ENCODE measurements around the gene STAP2.
A peak's percentile ranks its signal among the peaks of the same experiment; 100 is the strongest.
"Not testable (repeated sequence)": the region's sequence is repeated elsewhere in the genome, so short reads cannot be mapped to it uniquely, and the experiment has no call there.

STAP2 gene

DNA sequence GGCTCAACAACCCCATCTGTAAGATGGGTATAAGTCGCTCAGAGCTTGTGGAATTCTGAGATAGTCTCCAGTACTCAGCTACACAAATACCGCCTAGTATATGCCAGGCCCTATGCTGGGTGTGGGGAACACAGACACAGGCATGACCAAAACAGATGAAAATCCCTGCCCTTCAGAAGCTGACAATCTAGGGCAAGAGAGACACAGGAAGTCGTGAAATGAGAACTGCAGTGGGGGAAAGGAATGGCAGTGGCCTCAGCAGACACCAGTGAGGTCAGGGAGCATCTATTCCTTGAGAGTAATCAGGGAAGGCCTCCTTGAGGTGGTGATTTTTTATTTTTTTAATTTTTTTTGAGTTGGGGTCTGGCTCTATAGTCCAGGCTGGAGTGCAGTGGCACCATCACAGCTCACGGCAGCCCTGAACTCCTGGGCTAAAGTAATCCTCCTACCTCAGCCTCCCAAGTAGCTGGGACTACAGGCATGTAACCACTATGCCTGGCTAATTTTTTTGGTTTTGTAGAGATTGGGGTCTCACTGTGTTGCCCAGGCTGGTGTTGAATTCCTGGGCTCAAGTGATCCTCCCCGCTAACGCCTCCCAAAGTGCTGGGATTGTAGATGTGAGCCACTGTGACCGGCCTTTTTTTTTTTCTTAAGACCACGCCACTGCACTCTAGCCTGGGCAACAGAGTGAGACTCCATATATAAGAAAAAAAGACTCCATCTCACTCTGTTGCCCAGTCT, 39.6 kb downstream of the STAP2 start:
- no peak for DNase-seq (ENCODE audit: low read depth)

DNA sequence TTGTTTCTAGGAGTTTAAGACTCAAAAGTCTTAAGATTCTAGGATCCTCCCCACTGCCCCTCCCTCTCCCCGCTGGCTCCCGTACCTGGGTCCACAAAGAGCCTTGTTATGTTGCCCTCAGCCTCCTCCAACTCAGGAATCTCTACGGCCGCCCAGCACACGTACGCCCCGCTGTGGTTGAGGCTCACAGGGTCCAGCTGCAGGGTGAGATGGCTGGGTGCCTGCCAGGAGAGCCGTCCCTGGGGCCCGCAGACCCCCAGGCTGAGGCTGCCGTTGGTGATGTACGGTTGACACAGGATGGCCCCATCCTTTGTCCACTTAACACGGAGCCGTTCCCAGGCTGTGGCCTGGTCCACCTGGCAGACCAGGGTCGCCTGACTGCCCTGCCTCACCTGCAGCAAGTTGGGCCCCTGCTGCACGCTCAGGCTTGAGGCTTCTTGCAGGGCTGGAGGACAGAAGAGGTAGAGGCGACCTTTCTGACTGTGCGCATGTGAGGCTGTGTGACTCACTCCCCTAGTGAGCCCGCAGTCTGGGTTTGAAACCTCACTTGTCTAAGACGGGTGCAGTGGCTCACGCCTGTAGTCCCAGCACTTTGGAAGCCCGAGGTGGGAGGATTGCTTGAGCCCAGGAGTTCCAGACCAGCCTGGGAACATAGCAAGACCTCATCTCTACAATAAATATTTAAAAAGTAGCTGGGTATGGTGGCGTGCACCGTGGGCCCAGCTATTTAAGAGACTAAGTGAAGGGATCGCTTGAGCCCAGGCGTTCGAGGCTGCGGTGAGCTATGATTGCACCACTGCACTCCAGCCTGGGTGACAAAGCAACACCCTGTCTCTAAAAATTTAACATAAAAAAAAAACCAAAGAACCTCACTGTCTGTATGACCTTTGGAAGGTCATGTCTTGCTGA, 40.5 kb downstream of the STAP2 start:
- peak; percentile 37 for DNase-seq (ENCODE audit: low read depth)

DNA sequence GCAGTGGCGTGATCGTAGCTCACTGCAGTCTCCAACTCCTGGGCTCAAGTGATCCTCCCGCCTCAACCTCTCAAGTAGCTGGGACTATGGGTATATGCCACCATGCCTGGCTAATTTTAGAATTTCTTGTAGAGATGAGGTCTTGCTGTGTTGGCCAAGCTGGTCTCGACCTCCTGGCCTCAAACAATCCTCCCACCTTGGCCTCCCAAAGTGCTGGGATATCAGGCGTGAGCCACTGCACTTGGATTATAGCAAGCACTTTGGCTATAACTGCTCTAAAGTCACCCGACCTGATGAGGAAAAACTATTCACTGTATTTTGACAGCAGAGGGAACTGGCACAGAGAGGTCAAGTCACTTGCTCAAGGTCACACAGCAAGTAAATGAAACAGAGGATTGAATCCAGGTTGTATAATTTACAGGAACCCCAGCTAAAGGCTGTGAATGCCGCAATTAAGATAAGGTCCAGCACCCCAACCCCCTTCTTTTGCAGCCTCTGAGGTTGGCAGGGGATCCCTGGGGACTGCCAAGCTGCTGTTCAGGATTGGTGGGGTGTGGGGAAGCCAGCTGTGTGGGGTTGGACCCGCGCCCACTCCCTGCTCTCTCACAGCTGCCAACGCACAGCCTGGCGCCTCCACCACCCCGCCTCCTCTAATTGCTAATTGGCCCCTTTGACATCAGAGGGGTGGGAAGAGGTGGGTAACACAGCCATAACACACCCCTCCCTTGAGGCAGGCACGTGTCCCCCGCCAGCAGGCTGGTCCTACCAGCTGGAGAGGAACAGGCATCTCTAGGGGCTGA, 42.5 kb downstream of the STAP2 start:
- DNase-seq (ENCODE audit: low read depth), result no peak

DNA sequence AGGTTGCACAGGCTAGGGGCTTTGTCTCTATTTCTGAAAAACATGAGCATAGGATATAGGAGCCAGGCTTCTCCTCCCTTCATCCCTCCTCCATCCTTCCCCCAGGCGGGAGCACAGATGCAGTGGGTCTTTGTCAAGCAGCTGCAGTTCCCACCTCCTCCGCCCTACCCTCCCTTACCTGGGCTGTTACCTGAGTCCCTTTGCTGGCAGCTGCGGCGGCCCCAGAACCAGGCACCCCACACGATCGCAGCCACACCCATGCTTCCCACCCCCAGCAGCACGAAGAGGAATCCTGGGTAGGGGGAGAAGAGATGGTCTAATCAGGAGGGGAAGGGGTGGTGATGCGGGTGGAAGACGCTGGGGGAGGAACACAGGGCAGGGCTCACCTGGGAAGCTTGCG, 44.2 kb downstream of the STAP2 start:
- DNase-seq (ENCODE audit: low read depth), result no peak

DNA sequence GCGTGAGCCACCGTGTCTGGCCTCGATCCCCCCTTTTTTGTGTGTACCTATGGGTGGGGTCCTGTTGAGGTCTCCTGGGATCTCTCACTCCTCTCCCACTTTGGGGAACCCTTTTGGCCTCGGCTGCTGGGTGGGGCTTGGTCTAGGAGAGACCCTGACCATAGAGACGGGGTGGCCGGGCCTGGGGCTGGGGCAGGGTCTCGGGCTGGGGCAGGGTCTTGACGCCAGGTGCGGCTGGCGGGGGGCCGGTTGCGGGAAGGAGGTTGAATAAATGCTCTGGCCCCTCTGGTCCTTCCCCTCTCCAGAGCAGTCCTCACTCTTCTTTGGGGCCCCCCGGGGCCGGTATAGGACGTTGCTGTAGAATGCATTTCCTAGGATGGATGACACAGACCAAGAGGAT, 46.1 kb downstream of the STAP2 start:
- no peak for DNase-seq (ENCODE audit: low read depth)

DNA sequence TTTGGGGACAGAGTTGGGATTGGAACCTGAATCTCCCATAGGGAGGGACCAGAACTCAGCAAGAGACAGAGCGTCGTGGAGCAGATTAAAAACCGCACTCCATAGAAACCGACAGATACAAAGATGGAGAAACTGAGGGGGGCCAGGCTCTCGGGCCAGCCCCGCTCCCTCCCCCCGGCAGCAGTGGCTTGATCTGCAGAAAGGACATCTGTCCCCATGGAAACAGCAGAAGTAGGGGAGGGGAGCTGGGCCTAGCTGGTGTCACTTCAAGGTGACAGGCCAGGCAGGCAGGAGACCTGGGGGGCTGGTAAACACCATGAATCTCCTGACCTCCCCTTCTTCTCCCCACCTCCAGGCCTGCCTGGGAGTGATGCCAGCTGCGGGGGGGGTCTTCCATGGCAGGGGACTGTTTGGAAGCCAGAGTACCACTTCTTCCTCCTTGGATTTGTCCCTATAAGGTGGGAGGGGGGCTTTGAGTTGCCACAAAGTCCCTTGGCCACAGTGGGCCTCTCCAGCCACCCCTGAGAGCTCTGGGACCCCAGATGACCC, 47.4 kb downstream of the STAP2 start:
- DNase-seq (ENCODE audit: low read depth), result no peak

DNA sequence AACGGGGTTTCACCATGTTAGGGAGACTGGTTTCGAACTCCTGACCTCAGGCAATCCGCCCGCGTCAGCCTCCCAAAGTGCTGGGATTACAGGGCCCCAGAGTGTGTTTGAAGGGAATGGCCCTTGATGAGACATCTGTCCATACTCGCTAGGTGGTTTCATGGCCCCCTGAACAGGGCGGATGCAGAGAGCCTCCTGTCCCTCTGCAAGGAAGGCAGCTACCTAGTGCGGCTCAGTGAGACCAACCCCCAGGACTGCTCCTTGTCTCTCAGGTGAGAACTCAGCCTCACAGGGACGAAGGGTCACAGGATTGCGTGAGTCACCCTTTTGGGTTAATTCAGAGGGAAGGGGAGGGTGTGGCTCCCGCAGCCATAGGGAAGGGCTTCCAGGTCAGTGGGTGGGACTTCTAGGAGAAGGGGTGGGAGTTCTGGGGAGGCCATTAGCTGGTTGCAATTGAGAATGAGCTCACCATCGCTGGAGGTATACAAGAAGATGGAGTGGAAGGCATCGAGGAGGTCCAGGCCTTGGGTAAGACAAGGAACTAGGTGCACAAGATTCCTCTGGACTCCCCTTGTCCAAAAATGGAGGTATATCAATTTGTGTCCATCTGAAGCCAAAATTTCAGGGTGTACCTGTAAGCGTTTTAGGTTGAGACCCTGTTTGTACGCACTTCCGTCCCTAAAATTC, 50.4 kb downstream of the STAP2 start:
- peak; percentile 19 for DNase-seq (ENCODE audit: low read depth)

DNA sequence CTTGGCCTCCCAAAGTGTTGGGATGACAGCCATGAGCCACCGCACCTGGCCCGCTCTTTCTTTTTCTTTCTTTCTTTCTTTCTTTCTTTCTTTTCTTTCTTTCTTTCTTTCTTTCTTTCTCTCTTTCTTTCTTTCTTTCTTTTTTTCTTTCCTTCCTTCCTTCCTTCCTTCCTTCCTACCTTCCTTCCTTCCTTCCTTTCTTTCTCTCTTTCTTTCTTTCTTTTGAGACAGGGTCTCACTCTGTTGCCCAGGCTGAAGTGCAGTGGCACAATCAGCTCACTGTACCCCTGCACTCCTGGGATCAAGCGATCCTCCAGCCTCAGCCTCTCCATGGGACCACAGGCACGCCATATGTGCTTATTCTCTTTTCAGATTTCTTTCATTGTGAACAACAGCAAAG, 52.5 kb downstream of the STAP2 start:
- DNase-seq (ENCODE audit: low read depth), result not testable (repeated sequence)

DNA sequence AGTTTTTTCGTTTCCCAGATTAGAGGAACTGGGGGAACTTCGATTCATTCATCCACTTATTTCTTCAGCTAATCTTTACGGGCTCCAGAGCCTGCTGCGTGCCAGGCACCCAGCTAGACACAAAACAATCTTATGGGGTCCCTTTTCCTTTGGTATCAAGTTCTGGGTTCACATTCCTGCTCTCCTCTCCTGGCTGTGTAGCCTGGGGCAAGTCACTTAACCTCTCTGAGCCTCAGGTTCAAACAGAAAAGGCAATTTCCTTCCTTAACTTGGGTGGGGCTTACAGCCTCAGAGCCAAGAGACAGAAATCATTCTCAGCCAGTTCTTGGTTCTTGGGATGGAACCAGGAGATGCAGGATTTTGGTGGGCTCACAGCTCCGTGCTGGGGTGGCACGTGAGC, 53.7 kb downstream of the STAP2 start:
- no peak for DNase-seq (ENCODE audit: low read depth)

- DNase-seq (ENCODE audit: low read depth), result peak; percentile 44
Measured at GRCh38 chr19:4284176-4284958, 54.3 kb downstream of the STAP2 start.

GRCh38 chr19:4279530-4280422, 58.9 kb downstream of the STAP2 start:
- DNase-seq (ENCODE audit: low read depth), result no peak

- DNase-seq (ENCODE audit: low read depth), result no peak
Measured at GRCh38 chr19:4279267-4279529, 59.4 kb downstream of the STAP2 start.

DNA sequence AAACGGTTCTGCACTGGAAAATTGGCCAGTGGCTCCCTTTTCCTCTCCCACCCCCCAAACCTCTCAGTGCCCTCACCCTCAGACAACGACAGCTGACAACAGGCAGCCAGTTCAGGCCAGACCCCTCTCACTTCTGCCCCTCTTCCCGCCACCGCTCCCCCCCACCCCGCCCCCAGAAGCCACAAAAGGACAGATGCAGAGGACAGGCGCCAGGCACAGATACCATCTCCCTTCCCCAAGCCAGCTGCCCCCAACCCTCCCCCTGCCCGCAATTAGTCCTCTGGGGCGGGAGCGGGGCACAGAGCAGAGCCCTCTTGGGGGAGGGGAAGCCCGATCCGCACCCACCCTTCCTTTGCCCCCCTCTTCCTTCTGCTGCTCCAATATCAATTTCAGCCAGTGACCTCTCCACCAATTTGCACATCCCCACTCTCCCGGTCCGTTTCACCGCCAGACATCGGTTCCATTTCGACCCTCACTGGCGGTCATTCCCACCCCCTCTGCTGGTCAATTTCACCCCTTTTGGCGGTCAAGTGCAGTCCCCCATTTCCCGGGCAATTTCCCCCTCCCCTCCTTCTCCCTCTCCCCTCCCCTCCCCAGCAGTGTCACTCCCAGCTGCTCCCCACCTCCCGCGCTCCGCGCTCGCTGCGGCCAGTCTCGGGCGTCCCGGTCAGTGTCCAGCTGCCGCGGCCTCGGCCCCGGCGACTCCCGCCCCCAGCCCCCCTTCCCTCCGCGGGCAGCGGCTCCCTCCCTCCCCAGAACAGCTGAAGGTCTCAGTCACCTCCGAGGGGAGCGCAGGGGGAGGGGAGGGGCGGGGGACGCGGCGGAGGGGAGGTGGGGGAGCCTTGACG, 60.0 kb downstream of the STAP2 start, which contains the start of gene SHD:
Gene SHD, plus strand, starts transcription at position 848 of the 848 bp plus-strand sequence. CDS start 798 bp downstream, outside the sequence.
- no peak for DNase-seq (ENCODE audit: low read depth)

GRCh38 chr19:4278010-4278409, 60.6 kb downstream of the STAP2 start:
- no peak for DNase-seq (ENCODE audit: low read depth)

DNA sequence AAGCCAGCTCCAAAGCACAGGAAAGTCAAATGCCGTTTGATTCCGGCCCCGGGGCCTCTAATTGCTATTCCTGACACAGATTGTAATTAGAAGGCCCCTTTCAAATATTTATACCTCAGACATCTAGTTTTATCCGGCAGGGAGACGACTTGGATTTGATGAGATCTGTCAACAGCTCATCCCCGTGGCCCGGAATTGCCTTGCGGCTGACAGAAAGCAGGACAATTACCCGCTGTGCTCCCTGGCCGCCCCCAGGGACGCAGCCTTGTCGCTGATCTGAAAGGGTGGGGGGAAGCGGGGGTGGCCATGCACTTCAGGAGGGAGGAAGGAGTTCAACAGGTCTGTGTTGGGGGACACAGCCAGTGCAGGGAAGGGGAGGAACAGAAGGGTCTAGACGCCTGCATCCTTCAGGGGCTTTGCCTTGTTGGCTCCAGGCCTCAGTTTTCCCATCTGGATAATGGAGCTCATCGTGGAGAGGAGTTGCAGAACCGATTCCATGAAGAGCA, 61.4 kb downstream of the STAP2 start:
- no peak for DNase-seq (ENCODE audit: low read depth)

DNA sequence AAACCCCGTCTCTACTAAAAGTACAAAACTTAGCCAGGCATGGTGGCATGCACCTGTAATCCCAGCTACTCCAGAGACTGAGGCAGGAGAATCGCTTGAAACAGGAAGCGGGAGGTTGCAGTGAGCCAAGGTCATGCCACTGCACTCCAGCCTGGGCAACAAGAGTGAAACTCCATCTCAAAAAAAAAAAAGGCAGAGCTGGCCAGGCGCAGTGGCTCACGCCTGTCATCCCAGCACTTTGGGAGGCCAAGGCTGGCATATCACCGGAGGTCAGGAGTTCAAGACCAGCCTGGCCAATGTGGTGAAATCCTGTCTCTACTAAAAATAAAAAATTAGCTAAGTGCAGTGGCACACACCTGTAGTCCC, 64.3 kb downstream of the STAP2 start:
- DNase-seq (ENCODE audit: low read depth), result not testable (repeated sequence)

Data from ELR (cell line).